ENCODE measurements around the gene ALK.

GRCh38 chr2:29317801-29318485, 603.4 kb downstream of the ALK start:
- no peak for TF ChIP-seq EP300 (IDR thresholded peaks at IDR 0.05; ENCODE audit: borderline replicate concordance)
- no peak for TF ChIP-seq TAF1 (IDR thresholded peaks at IDR 0.05; ENCODE audit: low read depth)
- TF ChIP-seq REST (IDR thresholded peaks at IDR 0.05; ENCODE audit: low read depth): no peak
- TF ChIP-seq CREB1 (IDR thresholded peaks at IDR 0.05; ENCODE audit: low read depth): no peak
- TF ChIP-seq TEAD4 (IDR thresholded peaks at IDR 0.05): no peak
- TF ChIP-seq YY1 (IDR thresholded peaks at IDR 0.05; ENCODE audit: low read depth): no peak
- no peak for TF ChIP-seq MAX (IDR thresholded peaks at IDR 0.05)
- TF ChIP-seq NFIC (IDR thresholded peaks at IDR 0.05): no peak
- TF ChIP-seq EGR1 (IDR thresholded peaks at IDR 0.05): no peak
- TF ChIP-seq RAD21 (IDR thresholded peaks at IDR 0.05; ENCODE audit: low read depth): no peak
- no peak for TF ChIP-seq FOXM1 (IDR thresholded peaks at IDR 0.05; ENCODE audit: borderline replicate concordance, low read depth)
- no peak for TF ChIP-seq ZBTB7A (IDR thresholded peaks at IDR 0.05; ENCODE audit: low read depth)
- TF ChIP-seq TCF12 (IDR thresholded peaks at IDR 0.05; ENCODE audit: low read depth): no peak

Measured in Ishikawa (cell line).